H9 (cell line): Measurements from ENCODE around the gene INMT. TPM values are rescaled to one million over a fixed set of nuclear protein-coding genes. Genes with fewer than 3 reads are reported as not detected.
A peak's percentile ranks its signal among the peaks of the same experiment; 100 is the strongest.

Experiments
- DNase-seq: peaks from one replicate; pipeline ENCODE4 v3.0.0-alpha.2; 2017
- H2AFZ ChIP-seq: one replicate; pipeline ENCODE4 v1.6.1; 2013; ENCODE audit warnings: mild to moderate bottlenecking, low read length, control low read depth, moderate library complexity
- H2AK5ac ChIP-seq: 2 replicates; pipeline ENCODE4 v1.6.1; 2013; ENCODE audit warnings: low read length, control low read depth, mixed read lengths; ENCODE audit not compliant: insufficient read length
- H2BK120ac ChIP-seq: one replicate; pipeline ENCODE4 v1.6.1; 2013; ENCODE audit warnings: low read depth, mild to moderate bottlenecking, low read length, control low read depth, inconsistent platforms; ENCODE audit not compliant: poor library complexity, severe bottlenecking
- H2BK12ac ChIP-seq: 2 replicates; pipeline ENCODE4 v1.6.1; 2013; ENCODE audit warnings: low read length, control low read depth, mixed read lengths, low read depth; ENCODE audit not compliant: insufficient read length
- H2BK15ac ChIP-seq: 2 replicates; pipeline ENCODE4 v1.6.1; 2013; ENCODE audit warnings: low read depth, low read length, control low read depth
- H2BK20ac ChIP-seq: one replicate; pipeline ENCODE4 v1.6.1; 2013; ENCODE audit warnings: low read depth, mild to moderate bottlenecking, low read length, control low read depth, inconsistent platforms; ENCODE audit not compliant: poor library complexity, severe bottlenecking
- H2BK5ac ChIP-seq: 2 replicates; pipeline ENCODE4 v1.6.1; 2013; ENCODE audit warnings: low read length, control low read depth, mixed read lengths; ENCODE audit not compliant: insufficient read length
- H3K14ac ChIP-seq: 2 replicates; pipeline ENCODE4 v1.6.1; 2013; ENCODE audit warnings: low read length, control low read depth; ENCODE audit not compliant: insufficient read depth
- H3K18ac ChIP-seq: 2 replicates; pipeline ENCODE4 v1.6.1; 2013; ENCODE audit warnings: low read depth, mild to moderate bottlenecking, mixed read lengths, low read length, control low read depth; ENCODE audit not compliant: insufficient read length
- H3K23ac ChIP-seq: 2 replicates; pipeline ENCODE4 v1.6.1; 2013; ENCODE audit warnings: low read length, control low read depth, mixed read lengths, low read depth; ENCODE audit not compliant: insufficient read length
- H3K23me2 ChIP-seq: 2 replicates; pipeline ENCODE4 v1.6.1; 2013; ENCODE audit warnings: low read depth, mild to moderate bottlenecking, mixed read lengths, low read length, control low read depth; ENCODE audit not compliant: insufficient read length, poor library complexity, severe bottlenecking
- H3K27ac ChIP-seq: 2 replicates; pipeline ENCODE4 v1.5.1; 2013; ENCODE audit warnings: low read length, control low read depth, mixed read lengths, low read depth; ENCODE audit not compliant: insufficient read length
- H3K27me3 ChIP-seq: 2 replicates; pipeline ENCODE4 v1.6.1; 2013; ENCODE audit warnings: low read length, control low read depth, inconsistent platforms; ENCODE audit not compliant: insufficient read depth
- H3K4ac ChIP-seq: 2 replicates; pipeline ENCODE4 v1.6.1; 2013; ENCODE audit warnings: low read depth, mild to moderate bottlenecking, control low read depth, inconsistent platforms, low read length, moderate library complexity
- H3K4me1 ChIP-seq: 2 replicates; pipeline ENCODE4 v1.6.1; 2013; ENCODE audit warnings: low read length, control low read depth, inconsistent platforms; ENCODE audit not compliant: insufficient read depth
- H3K4me2 ChIP-seq: 2 replicates; pipeline ENCODE4 v1.6.1; 2013; ENCODE audit warnings: low read length, control low read depth, mixed read lengths; ENCODE audit not compliant: insufficient read length, insufficient read depth
- H3K56ac ChIP-seq: 2 replicates; pipeline ENCODE4 v1.6.1; 2013; ENCODE audit warnings: low read depth, mild to moderate bottlenecking, mixed read lengths, low read length, control low read depth; ENCODE audit not compliant: insufficient read length
- H3K79me1 ChIP-seq: 2 replicates; pipeline ENCODE4 v1.6.1; 2013; ENCODE audit warnings: low read depth, mild to moderate bottlenecking, moderate library complexity, low read length, control low read depth, inconsistent platforms; ENCODE audit not compliant: insufficient read depth, poor library complexity, severe bottlenecking
- H3K79me2 ChIP-seq: 2 replicates; pipeline ENCODE4 v1.6.1; 2013; ENCODE audit warnings: low read length, control low read depth, inconsistent platforms; ENCODE audit not compliant: insufficient read depth
- H3K9ac ChIP-seq: 2 replicates; pipeline ENCODE4 v1.6.1; 2013; ENCODE audit warnings: low read length, control low read depth, mixed read lengths; ENCODE audit not compliant: insufficient read length; ENCODE audit errors: extremely low read depth
- H3K9me3 ChIP-seq: one replicate; pipeline ENCODE4 v1.6.1; 2013; ENCODE audit warnings: low read depth, low read length, inconsistent platforms; ENCODE audit not compliant: control insufficient read depth
- H3T11ph ChIP-seq: one replicate; pipeline ENCODE4 v1.6.1; 2013; ENCODE audit warnings: mild to moderate bottlenecking, low read length, control low read depth, inconsistent platforms
- H4K20me1 ChIP-seq: one replicate; pipeline ENCODE4 v1.6.1; 2013; ENCODE audit not compliant: control insufficient read depth, insufficient read length, insufficient read depth
- H4K5ac ChIP-seq: 2 replicates; pipeline ENCODE4 v1.6.1; 2013; ENCODE audit warnings: low read depth, mild to moderate bottlenecking, mixed read lengths, low read length, control low read depth; ENCODE audit not compliant: insufficient read length
- H4K8ac ChIP-seq: replicated peaks from 2 replicates; pipeline ENCODE4 v1.6.1; 2013; ENCODE audit warnings: low read length, control low read depth, mixed read lengths, low read depth; ENCODE audit not compliant: insufficient read length
- H4K91ac ChIP-seq: 2 replicates; pipeline ENCODE4 v1.6.1; 2013; ENCODE audit warnings: low read depth, mild to moderate bottlenecking, moderate library complexity, mixed read lengths, low read length, control low read depth; ENCODE audit not compliant: insufficient read length
- H3K27ac Mint-ChIP-seq, 3 experiments: 2 replicates in 2 of 3; 3 replicates in 1 of 3; pipeline ENCODE4 v1.8.0; 2020 to 2021; ENCODE audit warnings: mixed read lengths in 3 of 3, mild to moderate bottlenecking in 1 of 3, moderate library complexity in 1 of 3
- H3K27me3 Mint-ChIP-seq: 2 replicates; pipeline ENCODE4 v1.8.0; 2021; ENCODE audit warnings: low read depth, mild to moderate bottlenecking, moderate library complexity, mixed read lengths
- H3K36me3 Mint-ChIP-seq, 3 experiments: 2 replicates in 2 of 3; 3 replicates in 1 of 3; pipeline ENCODE4 v1.8.0; 2020 to 2021; ENCODE audit warnings: low read depth in 3 of 3, mixed read lengths in 3 of 3; ENCODE audit not compliant: insufficient read depth in 1 of 3
- H3K4me1 Mint-ChIP-seq, 2 experiments: 2 replicates each; pipeline ENCODE4 v1.8.0; 2020; ENCODE audit warnings: mixed read lengths in 2 of 2
- H3K4me3 Mint-ChIP-seq, 2 experiments: 2 replicates in 1 of 2; 3 replicates in 1 of 2; pipeline ENCODE4 v1.8.0; 2020 to 2021; ENCODE audit warnings: mild to moderate bottlenecking in 2 of 2, mixed read lengths in 2 of 2, moderate library complexity in 1 of 2
- H3K9me3 Mint-ChIP-seq, 2 experiments: 2 replicates in 1 of 2; 3 replicates in 1 of 2; pipeline ENCODE4 v1.8.0; 2020; ENCODE audit warnings: mild to moderate bottlenecking in 2 of 2, mixed read lengths in 2 of 2, moderate library complexity in 1 of 2
- CTCF ChIP-seq: fragments of 200-600 bp; sonication (generic); conservative IDR thresholded peaks from 3 replicates; pipeline ENCODE4 v1.8.0; 2021; ENCODE audit warnings: antibody characterized with exemption, mild to moderate bottlenecking
- WGBS: extraction: QIAGEN DNeasy Blood & Tissue Kit; methylation state at CpG from one replicate; pipeline ENCODE4 v1.1.7; 2013; ENCODE audit warnings: missing lambda C conversion rate, low lambda C conversion rate, mixed read lengths; ENCODE audit not compliant: insufficient read length; ENCODE audit errors: extremely low coverage; 5-methylcytosine and 5-hydroxymethylcytosine counted together
- total RNA-seq: library from RNA; stranded (reverse); gene quantifications from 2 replicates; pipeline ENCODE4 v1.2.1, GENCODE V29; 2021

Gene INMT
- total RNA-seq, 1 experiment from 2014 or later = 0.70 TPM

- H3T11ph ChIP-seq = no peak overlapping the region
- H2BK120ac ChIP-seq = no peak overlapping the region
- H3K9me3 ChIP-seq = no peaks in the 10 kb centered on the region
- Mint-ChIP-seq H3K9me3 (peaks cover 3% of the 10 kb centered on the region in 2 experiments; a peak in 2 of 5 replicates), H3K36me3 (peaks cover 2 to 8% (median 3%) of the 10 kb centered on the region in 3 experiments; a peak in 3 of 7 replicates), H3K27me3 (peaks cover 8% of the 10 kb centered on the region), H3K27ac (peak overlapping the region in 1 of 3 experiments; percentile 56; a peak in 1 of 7 replicates), H3K4me1 (peaks cover 7% of the 10 kb centered on the region in 2 experiments; a peak in 3 of 4 replicates), H3K4me3 (no peak overlapping the region)
- no peak overlapping the region for H3K4me2 ChIP-seq
- TF ChIP-seq CTCF = no peak
- H4K20me1 ChIP-seq = no peaks in the 10 kb centered on the region
- no peak overlapping the region for H2AK5ac ChIP-seq
- H2BK5ac ChIP-seq = no peak overlapping the region
- H3K23ac ChIP-seq = no peak overlapping the region
- H3K9ac ChIP-seq = no peak overlapping the region
- no peaks in the 10 kb centered on the region for H3K4me1 ChIP-seq
- no peak overlapping the region for H2BK15ac ChIP-seq
- H4K91ac ChIP-seq = no peak overlapping the region
- H3K18ac ChIP-seq = no peak overlapping the region
- H2BK20ac ChIP-seq = no peak overlapping the region
- no peak overlapping the region for H2AFZ ChIP-seq
- H4K8ac ChIP-seq = no peak overlapping the region
- no CpG with 5 or more reads among the region's 6 CpGs for WGBS
- no peaks in the 10 kb centered on the region for H3K79me2 ChIP-seq
- H3K23me2 ChIP-seq = no peaks in the 10 kb centered on the region
- H3K27ac ChIP-seq = no peak overlapping the region
- H3K79me1 ChIP-seq = no peaks in the 10 kb centered on the region
- H4K5ac ChIP-seq = no peak overlapping the region
- H2BK12ac ChIP-seq = no peak overlapping the region
- no peaks in the 10 kb centered on the region for H3K27me3 ChIP-seq
- no peak overlapping the region for H3K14ac ChIP-seq
- DNase-seq = no peak
- H3K56ac ChIP-seq = no peak overlapping the region
- no peak overlapping the region for H3K4ac ChIP-seq
Measured at GRCh38 chr7:30738026-30738915, 13.7 kb upstream of the INMT start.
